Parathyroid adenoma (tissue), 2 donors: ENCODE data around the gene GP1BA.

ENCODE experiments used
- H2AFZ ChIP-seq: fragments of 300-600 bp; sonication (generic); one replicate; pipeline ENCODE4 v1.7.0; 2017; ENCODE audit warnings: antibody characterized with exemption, mild to moderate bottlenecking
- H3K27ac ChIP-seq: fragments of 300-600 bp; sonication (generic); one replicate; pipeline ENCODE4 v1.7.0; 2017
- H3K27me3 ChIP-seq: fragments of 300-600 bp; sonication (generic); one replicate; pipeline ENCODE4 v1.7.0; 2017; ENCODE audit warnings: low read length; ENCODE audit not compliant: control insufficient read depth, insufficient read depth
- H3K36me3 ChIP-seq: fragments of 300-600 bp; sonication (generic); one replicate; pipeline ENCODE4 v1.7.0; 2017; ENCODE audit warnings: low read length; ENCODE audit not compliant: control insufficient read depth, insufficient read depth
- H3K4me1 ChIP-seq: fragments of 300-600 bp; sonication (generic); one replicate; pipeline ENCODE4 v1.7.0; 2017; ENCODE audit warnings: control low read depth
- H3K4me2 ChIP-seq: fragments of 300-600 bp; sonication (generic); one replicate; pipeline ENCODE4 v1.7.0; 2017; ENCODE audit warnings: low read length
- H3K4me3 ChIP-seq: fragments of 300-600 bp; sonication (generic); one replicate; pipeline ENCODE4 v1.7.0; 2017; ENCODE audit warnings: low read depth, low read length
- H3K79me2 ChIP-seq: fragments of 300-600 bp; sonication (generic); one replicate; pipeline ENCODE4 v1.7.0; 2017; ENCODE audit warnings: control low read depth
- H3K9ac ChIP-seq: fragments of 300-600 bp; sonication (generic); one replicate; pipeline ENCODE4 v1.7.0; 2017; ENCODE audit warnings: mild to moderate bottlenecking
- H3K9me3 ChIP-seq: fragments of 300-600 bp; sonication (generic); one replicate; pipeline ENCODE4 v1.7.0; 2017; ENCODE audit warnings: low read length; ENCODE audit not compliant: control insufficient read depth
- TF ChIP-seq, protein P1 (sequence below): fragments of 300-600 bp; sonication (generic); IDR thresholded peaks from one replicate; pipeline ENCODE4 v1.7.0; 2017; ENCODE audit warnings: antibody characterized with exemption, mild to moderate bottlenecking
- donor health status: primary hyperparathyroidism.

The GP1BA gene

DNA sequence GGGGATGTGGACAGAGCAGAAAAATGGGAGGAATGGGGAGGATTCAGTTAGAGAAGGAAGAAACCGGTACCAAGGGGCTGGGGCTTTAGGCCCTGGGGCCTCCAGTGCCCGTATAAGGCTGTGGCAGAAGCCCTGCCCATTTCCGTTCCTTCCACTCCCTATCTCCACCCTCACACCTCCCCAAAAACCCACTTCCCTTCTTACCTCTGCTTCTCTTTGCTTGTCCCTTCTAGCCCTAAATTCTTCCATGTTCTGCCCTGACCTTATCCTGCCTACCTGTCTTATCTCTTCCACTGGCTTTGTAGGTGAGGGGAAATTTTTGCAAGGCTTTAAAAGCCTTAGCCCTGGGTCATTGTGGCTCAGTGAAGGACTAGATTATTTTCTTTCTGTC, 12.1 kb downstream of the GP1BA start:
- H3K9ac ChIP-seq: no peak overlapping the region
- no peaks in the 10 kb centered on the region for H3K36me3 ChIP-seq
- peaks cover 15% of the 10 kb centered on the region for H3K4me1 ChIP-seq
- no peak overlapping the region for H2AFZ ChIP-seq
- H3K9me3 ChIP-seq: no peaks in the 10 kb centered on the region
- TF ChIP-seq, protein P1, sequence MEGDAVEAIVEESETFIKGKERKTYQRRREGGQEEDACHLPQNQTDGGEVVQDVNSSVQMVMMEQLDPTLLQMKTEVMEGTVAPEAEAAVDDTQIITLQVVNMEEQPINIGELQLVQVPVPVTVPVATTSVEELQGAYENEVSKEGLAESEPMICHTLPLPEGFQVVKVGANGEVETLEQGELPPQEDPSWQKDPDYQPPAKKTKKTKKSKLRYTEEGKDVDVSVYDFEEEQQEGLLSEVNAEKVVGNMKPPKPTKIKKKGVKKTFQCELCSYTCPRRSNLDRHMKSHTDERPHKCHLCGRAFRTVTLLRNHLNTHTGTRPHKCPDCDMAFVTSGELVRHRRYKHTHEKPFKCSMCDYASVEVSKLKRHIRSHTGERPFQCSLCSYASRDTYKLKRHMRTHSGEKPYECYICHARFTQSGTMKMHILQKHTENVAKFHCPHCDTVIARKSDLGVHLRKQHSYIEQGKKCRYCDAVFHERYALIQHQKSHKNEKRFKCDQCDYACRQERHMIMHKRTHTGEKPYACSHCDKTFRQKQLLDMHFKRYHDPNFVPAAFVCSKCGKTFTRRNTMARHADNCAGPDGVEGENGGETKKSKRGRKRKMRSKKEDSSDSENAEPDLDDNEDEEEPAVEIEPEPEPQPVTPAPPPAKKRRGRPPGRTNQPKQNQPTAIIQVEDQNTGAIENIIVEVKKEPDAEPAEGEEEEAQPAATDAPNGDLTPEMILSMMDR: no peak
- H3K4me2 ChIP-seq: no peak overlapping the region
- no peak overlapping the region for H3K4me3 ChIP-seq
- peak overlapping the region; percentile 16 for H3K27ac ChIP-seq
- peaks cover 16% of the 10 kb centered on the region for H3K79me2 ChIP-seq
- H3K27me3 ChIP-seq: no peaks in the 10 kb centered on the region

DNA sequence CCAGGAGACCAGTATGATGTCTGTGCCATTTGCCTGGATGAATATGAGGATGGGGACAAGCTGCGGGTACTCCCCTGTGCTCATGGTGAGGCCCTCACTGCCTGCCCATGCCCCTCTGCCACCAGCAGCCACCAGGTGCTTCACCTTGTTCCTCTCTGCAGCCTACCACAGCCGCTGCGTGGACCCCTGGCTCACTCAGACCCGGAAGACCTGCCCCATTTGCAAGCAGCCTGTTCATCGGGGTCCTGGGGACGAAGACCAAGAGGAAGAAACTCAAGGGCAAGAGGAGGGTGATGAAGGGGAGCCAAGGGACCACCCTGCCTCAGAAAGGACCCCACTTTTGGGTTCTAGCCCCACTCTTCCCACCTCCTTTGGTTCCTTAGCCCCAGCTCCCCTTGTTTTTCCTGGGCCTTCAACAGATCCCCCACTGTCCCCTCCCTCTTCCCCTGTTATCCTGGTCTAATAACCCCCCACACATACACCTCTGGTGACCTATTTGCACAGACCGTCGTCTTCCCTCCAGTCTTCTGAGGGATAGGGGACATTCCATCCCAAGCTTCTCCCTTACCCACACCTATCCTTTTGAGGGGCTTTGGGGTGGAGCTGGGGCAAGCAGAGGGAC, 12.6 kb downstream of the GP1BA start:
- peak overlapping the region; percentile 16 for H3K27ac ChIP-seq
- peaks cover 15% of the 10 kb centered on the region for H3K4me1 ChIP-seq
- no peaks in the 10 kb centered on the region for H3K27me3 ChIP-seq
- H3K4me3 ChIP-seq: no peak overlapping the region
- H3K9me3 ChIP-seq: no peaks in the 10 kb centered on the region
- peaks cover 16% of the 10 kb centered on the region for H3K79me2 ChIP-seq
- TF ChIP-seq, protein P1: no peak
- no peak overlapping the region for H3K4me2 ChIP-seq
- no peak overlapping the region for H3K9ac ChIP-seq
- no peak overlapping the region for H2AFZ ChIP-seq
- H3K36me3 ChIP-seq: no peaks in the 10 kb centered on the region

GRCh38 chr17:4945176-4945943, 13.3 kb downstream of the GP1BA start:
- H3K4me2 ChIP-seq: no peak overlapping the region
- H3K79me2 ChIP-seq: peaks cover 16% of the 10 kb centered on the region
- H3K4me1 ChIP-seq: peaks cover 18% of the 10 kb centered on the region
- H3K27me3 ChIP-seq: no peaks in the 10 kb centered on the region
- peak overlapping the region; percentile 16 for H3K27ac ChIP-seq
- TF ChIP-seq, protein P1: no peak
- no peak overlapping the region for H2AFZ ChIP-seq
- H3K9me3 ChIP-seq: no peaks in the 10 kb centered on the region
- H3K36me3 ChIP-seq: no peaks in the 10 kb centered on the region
- H3K4me3 ChIP-seq: no peak overlapping the region
- no peak overlapping the region for H3K9ac ChIP-seq

DNA sequence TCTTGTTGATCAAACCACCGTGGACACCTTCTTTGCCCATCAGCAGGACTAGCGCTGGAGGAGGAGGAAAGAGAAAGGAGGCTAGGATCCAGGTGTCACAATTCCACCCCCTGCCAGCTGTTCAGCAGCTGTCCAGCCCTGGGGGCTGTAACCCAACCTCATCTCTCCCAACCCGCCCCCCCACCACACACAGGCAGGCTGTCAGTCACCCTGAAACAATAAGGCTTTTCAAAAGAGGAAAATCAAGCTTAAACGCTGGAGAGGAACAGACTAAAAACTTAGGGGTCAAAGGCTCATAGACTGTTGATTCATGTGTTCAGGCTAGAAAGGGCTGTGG, 13.8 kb downstream of the GP1BA start:
- no peaks in the 10 kb centered on the region for H3K27me3 ChIP-seq
- H3K4me3 ChIP-seq: no peak overlapping the region
- H3K4me1 ChIP-seq: peaks cover 21% of the 10 kb centered on the region
- H3K27ac ChIP-seq: peak overlapping the region; percentile 92
- no peak overlapping the region for H2AFZ ChIP-seq
- no peaks in the 10 kb centered on the region for H3K9me3 ChIP-seq
- no peaks in the 10 kb centered on the region for H3K36me3 ChIP-seq
- H3K79me2 ChIP-seq: peaks cover 13% of the 10 kb centered on the region
- TF ChIP-seq, protein P1: no peak
- no peak overlapping the region for H3K9ac ChIP-seq
- no peak overlapping the region for H3K4me2 ChIP-seq
